NCI-H524 (cell line): ENCODE results near the gene TTLL6.
A peak's percentile ranks its signal among the peaks of the same experiment; 100 is the strongest.
"Not testable (repeated sequence)": the region's sequence is repeated elsewhere in the genome, so short reads cannot be mapped to it uniquely, and the experiment has no call there.

Source experiments
- DNase-seq, 2 experiments: peaks; one replicate each; lab custom pipeline; 2025; lab: John Stamatoyannopoulos, UW

The TTLL6 gene

GRCh38 chr17:48816774-48817590 lies at the start of gene TTLL6:
TSS of gene TTLL6 (minus strand) at chr17:48817229. CDS start at chr17:48817072, 157 bp downstream.
- DNase-seq, result peak; percentile 98 to 99

DNA sequence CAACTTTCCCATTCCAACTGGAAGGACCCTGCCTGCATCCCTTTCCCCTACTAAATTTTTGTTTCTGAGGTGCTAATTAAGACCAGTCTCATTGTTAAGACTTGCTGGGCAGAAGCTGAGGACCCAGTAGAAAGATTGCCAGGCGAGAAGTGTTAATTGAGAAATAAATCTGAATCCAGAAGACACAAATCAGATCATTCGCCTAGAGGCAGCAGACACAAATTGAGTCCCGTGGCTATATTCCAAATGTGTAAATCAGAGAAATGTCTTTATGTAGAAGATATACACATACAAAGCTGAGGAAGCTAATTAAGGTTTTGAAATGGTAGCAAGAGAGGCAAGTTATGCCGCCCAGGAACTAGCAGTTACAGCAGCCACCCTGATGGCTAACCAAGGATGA lies 43.4 kb upstream of the TTLL6 start:
- no peak for DNase-seq

GRCh38 chr17:48860034-48860433 lies 43.0 kb upstream of the TTLL6 start:
- peak in 1 of 2 experiments; percentile 73 for DNase-seq

DNA sequence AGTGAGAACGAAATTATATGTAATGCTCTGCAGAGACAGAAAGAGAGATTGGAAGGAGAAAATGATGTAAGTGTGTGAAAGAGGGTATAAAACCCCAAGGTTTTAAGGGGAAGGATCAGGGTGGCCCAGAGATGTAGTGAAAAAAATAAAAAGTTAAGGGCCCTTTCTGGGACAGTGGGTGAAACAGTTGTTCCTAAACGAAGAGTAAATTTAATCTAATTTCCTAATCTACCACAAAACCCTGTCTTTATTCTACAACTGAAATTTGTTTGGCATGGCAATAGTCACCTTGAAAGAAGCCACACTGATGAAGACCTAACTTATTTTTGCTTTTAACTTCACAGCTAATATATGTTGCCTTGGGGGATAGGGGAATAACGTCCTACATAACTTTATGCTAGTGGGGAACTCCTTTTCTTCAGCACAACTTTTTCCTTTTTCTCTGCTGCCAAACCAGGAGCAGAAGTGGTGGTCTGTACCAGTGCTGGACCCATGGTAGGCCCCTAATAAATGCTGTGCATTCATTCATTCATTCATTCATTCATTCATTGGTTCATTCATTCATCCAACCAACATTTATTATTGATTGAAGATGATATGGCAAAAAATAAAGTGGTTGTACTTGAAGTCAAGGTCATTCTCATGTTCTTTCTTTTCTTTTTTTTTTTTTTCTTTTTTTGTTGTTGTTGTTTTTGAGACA lies 39.2 kb upstream of the TTLL6 start:
- DNase-seq, result no peak

GRCh38 chr17:48854774-48855476 lies 37.9 kb upstream of the TTLL6 start:
- no peak for DNase-seq

DNA sequence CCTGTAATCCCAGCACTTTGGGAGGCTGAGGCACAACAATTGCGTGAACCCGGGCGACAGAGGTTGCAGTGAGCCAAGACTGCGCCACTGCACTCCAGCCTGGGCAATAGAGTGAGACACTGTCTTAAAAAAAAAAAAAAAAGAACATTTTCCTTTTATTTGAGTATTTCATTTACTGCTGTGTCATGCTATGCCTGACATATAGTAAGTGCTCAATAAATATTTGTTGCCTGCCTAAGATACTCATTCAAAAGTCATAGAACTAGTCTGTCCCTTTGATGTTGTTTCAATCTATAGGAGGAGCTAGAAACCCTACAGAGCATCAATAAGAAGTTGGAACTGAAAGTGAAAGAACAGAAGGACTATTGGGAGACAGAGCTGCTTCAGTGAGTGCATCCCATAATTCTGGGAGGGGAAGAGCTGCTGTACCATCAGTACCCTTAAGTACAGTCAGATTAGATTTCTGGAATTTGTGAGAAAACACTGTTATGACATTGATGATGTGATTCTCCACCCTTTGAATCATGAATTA lies 33.8 kb upstream of the TTLL6 start:
- DNase-seq, result no peak

- DNase-seq, result no peak
Measured at GRCh38 chr17:48843187-48843900, 26.3 kb upstream of the TTLL6 start.

- DNase-seq, result no peak
Measured at GRCh38 chr17:48842746-48843145, 25.7 kb upstream of the TTLL6 start.

DNA sequence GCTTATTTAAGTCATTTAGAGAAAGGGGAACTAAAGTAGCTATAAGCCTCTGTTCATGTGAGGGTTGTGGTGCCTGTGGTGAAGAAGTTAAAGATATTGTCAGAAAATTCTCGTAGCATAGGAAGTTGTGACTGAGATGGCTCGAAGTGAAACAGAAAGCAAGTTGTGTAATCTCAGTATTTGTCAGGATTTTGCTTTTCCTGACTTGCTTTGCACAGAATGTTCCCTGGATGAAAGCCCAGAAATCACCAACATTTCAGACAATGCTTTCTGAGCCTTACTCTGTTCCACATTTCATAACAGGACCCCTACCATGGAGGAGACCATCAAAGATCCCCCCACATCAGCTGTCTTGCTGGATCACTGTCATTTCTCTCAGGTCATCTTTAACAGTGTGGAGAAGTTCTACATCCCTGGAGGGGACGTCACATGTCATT lies 24.4 kb upstream of the TTLL6 start:
- DNase-seq, result no peak

DNA sequence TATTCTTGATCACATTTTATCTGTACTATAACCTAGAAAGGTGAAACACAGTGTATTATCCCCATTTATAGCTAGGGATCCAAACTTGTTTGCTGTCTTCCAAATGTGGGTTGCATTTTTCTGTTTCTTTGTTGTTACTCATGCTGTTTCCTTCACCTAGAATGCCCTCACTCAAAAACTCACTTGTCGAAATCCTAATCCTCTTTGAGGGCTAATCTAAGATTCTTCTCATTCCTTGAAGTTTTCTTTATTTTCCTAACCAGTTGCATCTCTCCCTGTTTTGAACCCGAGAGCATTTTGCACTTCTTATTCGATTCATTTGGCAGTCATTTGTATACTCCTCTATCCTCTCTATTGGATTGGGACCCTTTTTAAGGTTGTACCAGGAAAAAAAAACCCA lies 23.4 kb upstream of the TTLL6 start:
- no peak for DNase-seq

DNA sequence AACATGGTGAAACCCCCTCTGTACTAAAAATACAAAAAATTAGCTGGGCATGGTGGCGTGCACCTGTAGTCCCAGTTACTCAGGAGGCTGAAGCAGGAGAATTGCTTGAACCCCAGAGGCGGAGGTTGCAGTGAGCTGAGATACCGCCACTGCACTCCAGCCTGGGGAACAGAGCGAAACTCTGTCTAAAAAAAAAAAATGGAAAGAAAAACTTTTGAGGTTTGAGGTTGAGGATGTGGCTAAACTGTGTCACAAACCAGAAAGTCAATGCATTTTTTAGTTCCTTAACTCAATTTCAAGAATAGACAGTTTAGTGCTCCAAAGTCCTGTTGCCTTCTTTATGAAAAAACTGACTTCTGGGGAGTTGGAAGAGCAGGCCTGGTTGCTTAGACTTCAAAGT lies 20.4 kb upstream of the TTLL6 start:
- DNase-seq, result not testable (repeated sequence)

DNA sequence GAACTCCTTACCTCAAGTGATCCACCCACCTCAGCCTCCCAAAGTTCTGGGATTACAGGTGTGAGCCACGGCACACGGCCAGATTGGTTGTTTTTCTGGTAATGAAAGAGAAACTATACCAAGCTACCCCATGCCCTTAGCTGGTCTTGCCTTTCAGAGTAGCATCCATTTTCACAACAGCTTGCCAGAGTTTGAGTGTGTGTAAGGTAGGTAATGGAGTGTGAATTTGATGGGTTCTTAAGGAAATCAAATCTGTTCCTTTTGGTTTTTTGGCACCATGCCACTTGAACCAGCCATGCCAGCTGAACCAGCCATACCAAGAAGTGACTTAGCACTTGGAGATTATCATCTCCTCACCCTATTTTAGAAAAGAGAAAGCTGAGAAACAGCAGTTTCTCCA lies 18.9 kb upstream of the TTLL6 start:
- DNase-seq, result peak; percentile 81 to 95

GRCh38 chr17:48834973-48835372 lies 17.9 kb upstream of the TTLL6 start:
- DNase-seq, result no peak

DNA sequence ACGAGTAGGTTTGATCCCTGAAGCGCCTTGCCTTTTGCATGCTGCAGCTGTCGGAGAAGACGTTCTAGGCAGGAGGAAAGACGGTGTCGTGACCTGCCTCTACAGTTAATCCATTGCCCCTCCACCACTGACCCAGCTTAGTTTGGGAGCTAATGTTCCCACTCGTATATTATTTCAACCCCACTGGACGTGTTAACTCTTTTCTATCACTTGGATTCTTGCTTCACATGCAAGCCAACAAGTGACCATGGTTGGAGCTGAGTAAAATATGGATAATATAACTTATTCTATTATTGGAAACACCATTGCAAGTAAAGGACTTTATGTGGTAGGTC lies 14.5 kb upstream of the TTLL6 start:
- no peak for DNase-seq

DNA sequence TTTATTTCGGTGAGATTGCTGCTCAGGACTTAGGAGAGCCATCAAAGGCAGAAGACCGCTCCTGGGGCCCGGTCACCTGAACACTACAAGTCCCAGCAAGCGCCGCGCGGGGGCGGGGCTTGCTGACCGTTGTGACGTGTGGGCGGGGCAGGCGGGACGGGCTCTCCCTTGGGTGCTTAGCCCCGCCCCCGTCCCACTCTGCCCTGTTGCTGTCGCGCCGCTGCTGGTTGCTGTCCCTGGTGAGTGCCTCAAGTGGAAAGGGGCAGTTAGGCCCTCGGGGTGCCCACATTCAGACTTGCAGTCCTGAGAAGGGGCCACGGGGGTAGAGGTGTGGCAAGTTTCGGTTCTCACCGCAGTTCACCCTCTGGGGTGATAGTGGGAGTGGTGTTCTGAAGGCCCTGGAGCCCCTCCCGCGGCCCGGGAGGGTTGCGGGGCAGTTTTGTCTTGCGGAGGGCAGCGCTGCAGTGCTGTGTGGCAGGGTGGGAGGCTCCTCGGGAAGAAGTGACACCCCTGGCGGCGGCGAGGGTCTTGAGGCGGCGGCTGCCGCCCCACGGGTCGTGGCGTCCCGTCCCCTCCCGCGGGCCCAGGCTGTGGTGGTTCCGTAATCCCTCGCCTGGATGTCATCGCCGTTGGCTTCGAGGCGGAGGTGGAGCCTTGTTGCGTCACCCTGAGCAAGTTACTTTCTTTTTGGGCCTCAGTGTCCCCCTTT lies 14.0 kb upstream of the TTLL6 start, which contains the start of gene CALCOCO2:
CALCOCO2 (plus strand) TSS at position 196 of the 709 bp plus-strand sequence. CDS start 10,673 bp downstream, outside the sequence.
- DNase-seq, result peak; percentile 89 to 96

GRCh38 chr17:48825446-48826381 lies 8.7 kb upstream of the TTLL6 start:
- DNase-seq, result no peak

- not testable (repeated sequence) for DNase-seq
Measured at GRCh38 chr17:48820936-48821335, 3.9 kb upstream of the TTLL6 start.

GRCh38 chr17:48819466-48819865 lies 2.4 kb upstream of the TTLL6 start:
- DNase-seq, result no peak

DNA sequence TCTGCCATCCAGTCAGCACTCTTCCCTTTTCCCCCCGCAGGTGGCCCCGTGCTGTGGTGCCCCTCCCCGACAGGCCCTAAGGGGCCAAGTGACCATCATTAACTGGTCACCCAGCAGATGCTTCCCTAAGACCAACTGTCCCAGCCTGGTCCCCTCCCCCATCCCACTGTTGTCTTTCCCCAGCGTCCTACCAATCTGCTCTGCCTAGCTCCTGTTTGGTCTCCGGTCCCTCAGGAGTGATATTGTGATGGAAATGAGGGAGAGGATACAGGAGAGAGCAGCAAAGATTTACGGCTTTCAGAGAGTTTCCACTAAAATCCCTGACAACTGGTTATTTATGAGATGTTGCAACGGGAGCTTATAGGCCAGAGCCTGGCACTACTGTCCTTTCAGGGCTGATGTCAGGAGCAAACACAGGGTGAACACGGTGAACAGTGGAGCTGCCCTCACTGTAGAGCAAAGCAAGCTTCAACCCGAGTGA lies 1.4 kb upstream of the TTLL6 start:
- DNase-seq, result peak; percentile 14 to 79

DNA sequence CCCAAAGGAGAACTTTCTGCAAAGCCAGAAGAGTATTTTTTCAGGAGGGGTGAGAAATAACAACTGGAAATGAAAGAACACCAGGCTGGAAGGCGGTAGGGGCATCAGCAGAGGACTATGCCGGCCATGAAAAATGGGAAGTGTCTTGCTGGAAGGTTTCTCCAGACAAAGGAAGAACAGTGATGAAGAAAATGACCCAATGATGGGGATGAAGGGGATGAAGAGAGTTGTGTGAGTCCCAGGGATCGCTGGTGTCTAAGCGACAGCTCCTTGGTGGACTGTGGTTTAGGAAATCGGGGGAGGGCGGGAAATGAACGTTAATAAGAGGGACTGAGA lies 623 bp downstream of the TTLL6 start:
- DNase-seq, result peak in 1 of 2 experiments; percentile 52
